ENCODE results near the gene DNAJB12.
A peak's percentile ranks its signal among the peaks of the same experiment; 100 is the strongest.
"Not testable (repeated sequence)": the region's sequence is repeated elsewhere in the genome, so short reads cannot be mapped to it uniquely, and the experiment has no call there.

The DNAJB12 gene

DNA sequence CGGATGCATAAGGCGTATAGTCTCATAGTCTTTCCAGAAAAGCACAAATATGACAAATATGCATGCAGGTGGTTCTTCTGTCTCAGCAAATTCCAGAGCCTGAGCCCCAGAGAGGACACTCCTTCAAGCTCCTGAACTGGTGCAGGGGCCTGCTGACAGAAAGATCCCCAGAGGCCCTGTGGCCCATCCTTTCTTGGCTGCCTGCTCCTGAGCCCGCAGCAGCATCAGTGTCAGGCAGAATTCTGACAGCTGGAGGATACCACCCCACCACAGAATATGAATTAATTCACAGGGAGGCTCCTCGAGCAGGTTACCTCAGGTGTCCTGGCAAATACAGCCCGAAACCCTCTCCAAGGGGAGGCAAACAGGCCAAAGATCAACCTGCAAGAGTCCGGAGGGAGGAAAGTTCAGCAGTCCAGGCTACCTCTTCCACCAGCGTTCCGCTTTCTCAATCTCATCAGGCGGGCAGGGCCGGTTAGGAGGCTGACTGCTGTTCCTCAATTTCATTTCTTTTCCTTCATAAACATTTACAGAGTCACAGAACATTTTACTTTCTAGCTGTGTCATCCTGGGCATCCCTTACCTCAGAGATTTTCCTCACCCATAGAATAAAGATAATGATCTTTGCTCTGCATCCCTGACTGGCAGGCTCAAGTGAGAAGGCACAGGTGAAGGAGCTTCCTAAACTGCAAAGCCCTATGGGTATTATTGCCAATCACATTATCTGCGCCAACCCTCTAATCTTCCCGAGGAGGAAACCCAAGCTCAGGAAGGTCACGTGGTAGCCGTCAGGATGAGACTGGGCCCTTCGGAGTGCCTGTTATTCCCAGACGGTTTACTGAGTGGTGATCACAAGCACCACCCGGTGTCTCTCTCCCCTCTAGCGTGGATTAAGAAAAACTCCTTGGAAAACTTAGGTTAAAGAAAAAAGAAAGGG lies 1.4 kb downstream of the DNAJB12 start:
- no peak for DNase-seq

DNA sequence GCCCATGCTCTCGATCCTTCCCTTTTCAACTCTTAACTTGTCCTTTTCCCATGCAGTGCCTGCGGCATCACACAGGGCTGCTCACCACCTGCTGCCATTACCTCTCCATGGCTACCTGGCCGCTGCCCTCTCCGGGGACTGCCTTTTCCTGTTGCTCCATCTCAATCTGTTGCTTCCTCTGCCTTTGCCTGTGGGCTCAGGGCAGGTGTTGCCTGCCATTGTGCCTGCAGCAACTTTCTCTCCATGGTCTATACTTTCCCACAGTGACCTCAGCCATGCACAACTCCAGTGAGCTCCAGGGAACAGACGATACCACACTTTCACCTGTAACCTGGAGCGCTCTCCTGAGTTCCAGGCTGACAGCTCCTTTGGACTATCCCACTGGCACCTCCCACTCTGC lies 3.2 kb downstream of the DNAJB12 start:
- DNase-seq, result no peak

DNA sequence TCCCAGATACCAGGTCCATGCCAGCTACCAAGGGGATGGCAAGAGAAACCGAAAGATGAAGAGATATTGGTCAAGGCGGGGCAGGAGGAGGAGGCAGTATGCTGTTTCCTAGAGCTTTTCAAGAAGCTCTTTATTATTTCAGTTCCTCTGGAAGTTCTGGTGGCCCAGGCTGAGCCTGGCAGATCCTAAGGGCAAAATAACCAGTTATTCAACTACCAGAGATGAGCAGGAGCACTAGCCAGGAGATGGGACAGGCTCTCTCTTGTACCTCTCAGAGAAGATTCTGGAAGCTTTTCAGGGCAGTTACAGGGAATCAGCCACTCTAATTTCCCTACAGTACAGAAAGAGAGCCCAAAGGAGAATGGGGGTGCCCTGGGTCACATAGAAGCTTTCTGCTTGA lies 5.3 kb downstream of the DNAJB12 start:
- DNase-seq, result no peak

DNA sequence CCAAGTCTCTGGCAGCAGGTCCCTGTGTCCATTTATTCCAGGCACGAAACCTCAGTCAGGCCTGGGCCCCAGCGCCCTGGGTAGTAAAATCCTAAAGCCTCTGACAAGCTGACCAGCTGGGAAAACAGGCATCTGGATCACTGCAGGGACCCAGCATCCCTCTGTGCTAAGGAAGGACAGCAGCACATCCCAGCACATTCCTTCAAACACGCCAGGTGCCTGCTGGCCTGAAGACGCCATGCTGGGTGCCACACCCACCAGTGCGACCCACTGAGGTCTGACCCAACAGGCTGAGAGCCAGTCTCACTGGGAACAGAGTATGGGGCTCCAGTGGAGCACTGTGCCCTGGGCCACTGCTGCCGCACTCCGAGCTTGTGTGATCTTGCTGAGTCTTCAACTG lies 6.4 kb downstream of the DNAJB12 start:
- no peak for DNase-seq

- DNase-seq, result not testable (repeated sequence)
Measured at GRCh38 chr10:72346117-72346516, 8.6 kb downstream of the DNAJB12 start.

DNA sequence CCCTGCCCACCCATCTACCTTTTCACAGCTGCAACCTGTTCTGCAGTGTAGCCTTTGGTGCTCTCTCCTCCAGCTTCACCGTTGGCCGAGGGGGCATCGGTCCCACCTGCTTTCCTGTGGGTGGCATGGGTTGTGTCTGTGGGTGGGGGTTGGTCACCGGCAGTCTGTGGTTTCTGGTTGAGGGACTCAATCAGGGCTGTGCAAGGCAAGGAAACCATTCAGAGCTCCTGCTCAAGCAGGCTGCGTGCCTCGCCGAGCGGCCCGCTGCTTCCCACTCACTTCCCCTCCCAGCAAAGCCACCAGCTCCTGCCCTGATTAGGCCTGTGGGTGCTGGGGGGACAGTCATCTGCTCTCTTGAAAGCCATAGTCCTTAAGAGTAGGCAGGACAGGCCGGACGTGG lies 9.8 kb downstream of the DNAJB12 start:
- no peak for DNase-seq

GRCh38 chr10:72342911-72343310 lies 11.8 kb downstream of the DNAJB12 start:
- DNase-seq, result no peak

- DNase-seq, result peak; percentile 20
Measured at GRCh38 chr10:72340510-72341261, 14.0 kb downstream of the DNAJB12 start.

GRCh38 chr10:72338180-72338579 lies 16.5 kb downstream of the DNAJB12 start:
- DNase-seq, result no peak

- no peak for DNase-seq
Measured at GRCh38 chr10:72337722-72338121, 17.0 kb downstream of the DNAJB12 start.

- peak; percentile 37 for DNase-seq
Measured at GRCh38 chr10:72337039-72337629, 17.6 kb downstream of the DNAJB12 start.

- DNase-seq, result no peak
Measured at GRCh38 chr10:72336259-72337038, 18.3 kb downstream of the DNAJB12 start.

DNA sequence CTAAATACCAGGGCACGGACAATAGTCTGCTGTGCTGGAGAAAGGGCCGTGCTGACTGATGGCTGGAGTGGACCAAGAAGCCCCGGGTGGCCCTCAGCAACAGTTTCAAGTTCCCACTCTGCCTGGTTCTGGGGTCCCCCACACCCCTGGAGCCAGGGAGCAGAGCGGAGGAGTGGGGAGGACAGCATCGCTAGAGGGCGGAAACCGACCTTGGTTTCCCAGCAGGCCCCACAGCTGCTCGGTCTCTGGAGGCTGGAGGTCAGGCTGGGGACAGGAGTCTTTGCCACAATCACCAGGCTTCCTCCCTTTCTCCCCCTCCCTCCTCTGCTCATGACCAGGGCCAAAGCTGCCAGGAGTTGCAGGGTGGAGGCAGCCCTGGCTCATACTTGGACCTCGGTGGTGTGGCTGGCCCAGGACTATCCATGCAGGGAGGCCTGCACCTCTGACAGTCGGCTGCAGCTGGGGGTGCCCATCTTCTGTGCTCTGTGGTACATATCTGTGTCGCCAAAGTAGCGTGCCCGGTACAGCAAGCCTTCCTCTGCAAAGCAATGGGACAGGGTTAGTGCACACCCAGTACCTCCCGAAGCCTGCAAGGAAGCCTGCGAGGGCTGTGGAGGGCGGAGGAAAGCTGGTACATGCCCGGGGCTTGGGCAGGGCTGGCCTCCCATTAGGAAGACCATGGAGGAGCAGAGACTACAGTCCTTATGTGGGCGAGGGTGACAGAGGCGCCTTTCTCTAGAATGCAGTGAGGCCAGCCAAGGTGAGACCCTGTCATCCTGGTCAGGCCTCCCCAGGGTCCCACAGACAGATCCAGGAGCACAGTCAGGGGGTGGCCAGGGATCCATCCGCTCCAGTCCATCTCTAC lies 19.1 kb downstream of the DNAJB12 start:
- DNase-seq, result no peak

DNA sequence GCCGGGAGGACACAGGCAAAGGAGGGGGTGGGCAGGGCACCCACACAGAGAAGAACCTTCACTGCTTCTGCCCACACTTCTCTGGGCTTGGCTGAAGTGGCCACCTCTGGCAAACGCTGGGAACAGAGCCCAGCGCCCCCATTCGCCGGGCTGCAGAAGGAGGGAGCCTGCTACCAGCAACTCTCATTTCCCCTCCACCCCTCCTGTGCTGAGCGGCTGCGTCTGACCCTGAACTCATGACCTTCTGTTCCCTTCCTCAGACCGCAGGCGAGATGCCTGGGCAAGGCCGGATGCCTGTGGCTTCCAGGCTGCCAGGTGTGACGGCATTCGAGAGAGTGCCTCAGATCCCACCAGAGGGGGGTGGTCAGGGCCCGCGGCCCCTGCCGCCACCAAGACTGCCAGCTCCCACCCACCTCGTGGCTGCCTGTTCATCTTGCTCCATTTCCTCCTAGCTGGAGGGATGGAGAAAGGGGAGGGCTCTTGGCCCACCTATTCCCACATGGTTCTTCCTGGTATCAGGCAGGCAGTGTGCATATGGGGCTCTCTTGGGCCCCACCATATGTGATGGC lies 19.8 kb downstream of the DNAJB12 start:
- no peak for DNase-seq

DNA sequence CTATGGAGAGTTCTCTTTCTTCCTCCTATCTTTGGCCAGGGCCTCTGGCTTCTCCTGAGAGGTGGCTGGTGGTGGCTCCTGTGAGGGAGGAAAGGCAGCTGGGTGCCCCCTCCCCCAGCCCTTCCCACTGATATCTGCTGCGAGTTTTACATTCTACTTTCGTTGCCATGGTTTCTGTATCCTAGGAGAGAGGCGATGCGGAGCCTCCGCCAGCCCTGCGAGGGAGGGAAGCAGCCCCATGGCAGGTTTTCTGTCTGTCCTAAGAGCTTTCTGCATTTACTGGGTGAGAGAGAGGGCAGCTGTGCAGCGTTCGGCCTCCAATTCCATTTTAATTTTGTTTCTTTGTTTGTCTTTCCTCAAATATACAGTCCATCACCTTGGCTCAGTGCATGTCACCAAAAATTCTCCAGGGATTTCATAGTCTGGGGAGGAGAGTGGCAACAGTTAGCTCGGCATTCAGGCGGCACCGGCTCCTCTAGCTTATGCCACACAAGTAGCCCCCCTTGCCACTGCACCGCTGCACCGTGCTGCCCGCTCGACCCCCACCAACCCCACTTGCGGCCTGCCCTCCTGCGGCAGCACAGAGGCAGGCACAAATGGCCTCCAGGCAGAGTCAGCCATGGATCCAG lies 20.4 kb downstream of the DNAJB12 start:
- peak; percentile 86 for DNase-seq

GRCh38 chr10:72333112-72334015 lies 21.4 kb downstream of the DNAJB12 start:
- DNase-seq, result no peak

GRCh38 chr10:72332423-72333111 lies 22.2 kb downstream of the DNAJB12 start:
- DNase-seq, result no peak

DNA sequence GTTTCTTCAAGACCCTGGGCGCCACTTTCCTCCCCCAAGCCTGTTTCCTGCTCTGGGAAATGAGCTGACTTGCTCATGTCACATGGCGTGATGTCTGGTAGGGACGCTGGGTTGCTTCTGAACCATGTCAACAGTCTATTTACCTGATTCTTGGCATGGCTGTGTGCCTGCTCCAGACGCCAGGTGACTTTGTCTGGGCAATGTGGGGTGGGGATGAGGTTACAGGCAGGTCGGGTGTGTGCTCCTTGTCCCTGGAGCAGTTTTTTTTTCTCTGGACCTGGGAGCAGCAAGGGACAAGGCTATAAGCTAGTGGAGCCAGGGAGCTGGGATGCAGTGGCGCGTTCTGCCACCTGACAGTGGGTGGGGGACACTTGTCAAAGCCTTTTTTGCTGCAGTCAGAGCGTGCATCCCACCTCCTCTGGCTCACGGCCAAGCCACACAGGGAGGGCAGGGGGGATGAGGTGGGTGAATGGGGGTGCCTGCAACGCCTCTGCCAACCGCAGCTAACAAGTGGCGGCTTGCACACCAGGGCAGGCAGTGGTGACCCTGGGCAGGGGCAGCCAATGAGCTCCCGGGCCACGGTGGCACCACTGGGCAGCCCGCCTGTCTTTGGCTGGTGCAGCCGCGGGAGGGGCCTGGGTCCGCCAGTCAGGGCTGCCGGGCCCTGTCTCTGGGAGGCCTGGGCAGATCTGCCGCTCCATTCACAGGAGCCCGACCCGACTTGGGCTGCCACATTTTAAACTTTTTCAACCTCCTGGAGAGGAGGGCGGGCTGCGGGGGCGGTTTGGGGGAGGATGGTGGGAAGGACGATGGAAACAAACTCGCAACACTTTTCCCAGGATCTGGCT lies 22.9 kb downstream of the DNAJB12 start:
- peak; percentile 82 for DNase-seq
